Neural cell (in vitro differentiated cells): Measurements from ENCODE around the gene RASAL1.

Source experiments
- EZH2 ChIP-seq: fragments of 200-600, 300-800 bp; shearing (Covaris generic), sonication (generic); IDR thresholded peaks from 2 replicates; pipeline ENCODE4 v1.6.1; 2014; ENCODE audit warnings: antibody characterized with exemption, low read length, borderline replicate concordance, mild to moderate bottlenecking; ENCODE audit not compliant: insufficient read depth, poor library complexity, severe bottlenecking
- RAD21 ChIP-seq: fragments of 450-650 bp; conservative IDR thresholded peaks from 2 replicates; pipeline ENCODE4 v1.6.1; 2014; ENCODE audit warnings: antibody characterized with exemption, mild to moderate bottlenecking, moderate library complexity
- TAF1 ChIP-seq: IDR thresholded peaks from 2 replicates; pipeline ENCODE4 v1.6.1; 2012; ENCODE audit warnings: low read depth
- TF ChIP-seq, protein P1 (sequence below): fragments of 450-650 bp; IDR thresholded peaks from 2 replicates; pipeline ENCODE4 v1.5.1; 2014; ENCODE audit warnings: antibody characterized with exemption, mild to moderate bottlenecking, moderate library complexity; ENCODE audit not compliant: poor library complexity, severe bottlenecking
- TF ChIP-seq, protein P2 (sequence below): IDR thresholded peaks from 2 replicates; pipeline ENCODE4 v1.6.1; 2012; ENCODE audit warnings: borderline replicate concordance

DNA sequence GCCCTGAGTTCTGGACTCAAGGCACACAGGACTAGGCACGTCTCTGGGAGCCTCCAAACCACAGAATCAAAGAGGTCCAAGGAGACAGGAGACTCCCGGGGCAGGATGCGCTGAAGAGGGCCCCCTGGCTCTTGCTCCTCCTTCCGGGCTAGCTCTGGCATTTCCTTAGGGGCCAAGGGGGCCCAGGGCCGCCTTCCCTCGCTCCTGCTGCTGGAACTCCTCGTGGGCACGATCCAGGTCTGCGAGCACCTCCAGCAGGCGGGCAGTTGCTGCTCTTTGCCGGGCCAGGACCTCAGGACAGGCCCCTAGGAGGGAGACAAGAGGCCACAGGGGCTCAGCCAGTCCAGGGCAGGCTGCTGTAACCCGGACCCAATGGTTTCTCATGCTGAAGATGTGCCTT is 35.8 kb downstream of the RASAL1 start:
- TF ChIP-seq, protein P1, sequence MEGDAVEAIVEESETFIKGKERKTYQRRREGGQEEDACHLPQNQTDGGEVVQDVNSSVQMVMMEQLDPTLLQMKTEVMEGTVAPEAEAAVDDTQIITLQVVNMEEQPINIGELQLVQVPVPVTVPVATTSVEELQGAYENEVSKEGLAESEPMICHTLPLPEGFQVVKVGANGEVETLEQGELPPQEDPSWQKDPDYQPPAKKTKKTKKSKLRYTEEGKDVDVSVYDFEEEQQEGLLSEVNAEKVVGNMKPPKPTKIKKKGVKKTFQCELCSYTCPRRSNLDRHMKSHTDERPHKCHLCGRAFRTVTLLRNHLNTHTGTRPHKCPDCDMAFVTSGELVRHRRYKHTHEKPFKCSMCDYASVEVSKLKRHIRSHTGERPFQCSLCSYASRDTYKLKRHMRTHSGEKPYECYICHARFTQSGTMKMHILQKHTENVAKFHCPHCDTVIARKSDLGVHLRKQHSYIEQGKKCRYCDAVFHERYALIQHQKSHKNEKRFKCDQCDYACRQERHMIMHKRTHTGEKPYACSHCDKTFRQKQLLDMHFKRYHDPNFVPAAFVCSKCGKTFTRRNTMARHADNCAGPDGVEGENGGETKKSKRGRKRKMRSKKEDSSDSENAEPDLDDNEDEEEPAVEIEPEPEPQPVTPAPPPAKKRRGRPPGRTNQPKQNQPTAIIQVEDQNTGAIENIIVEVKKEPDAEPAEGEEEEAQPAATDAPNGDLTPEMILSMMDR: no peak
- no peak for TF ChIP-seq TAF1
- TF ChIP-seq EZH2: no peak
- no peak for TF ChIP-seq RAD21
- TF ChIP-seq, protein P2, sequence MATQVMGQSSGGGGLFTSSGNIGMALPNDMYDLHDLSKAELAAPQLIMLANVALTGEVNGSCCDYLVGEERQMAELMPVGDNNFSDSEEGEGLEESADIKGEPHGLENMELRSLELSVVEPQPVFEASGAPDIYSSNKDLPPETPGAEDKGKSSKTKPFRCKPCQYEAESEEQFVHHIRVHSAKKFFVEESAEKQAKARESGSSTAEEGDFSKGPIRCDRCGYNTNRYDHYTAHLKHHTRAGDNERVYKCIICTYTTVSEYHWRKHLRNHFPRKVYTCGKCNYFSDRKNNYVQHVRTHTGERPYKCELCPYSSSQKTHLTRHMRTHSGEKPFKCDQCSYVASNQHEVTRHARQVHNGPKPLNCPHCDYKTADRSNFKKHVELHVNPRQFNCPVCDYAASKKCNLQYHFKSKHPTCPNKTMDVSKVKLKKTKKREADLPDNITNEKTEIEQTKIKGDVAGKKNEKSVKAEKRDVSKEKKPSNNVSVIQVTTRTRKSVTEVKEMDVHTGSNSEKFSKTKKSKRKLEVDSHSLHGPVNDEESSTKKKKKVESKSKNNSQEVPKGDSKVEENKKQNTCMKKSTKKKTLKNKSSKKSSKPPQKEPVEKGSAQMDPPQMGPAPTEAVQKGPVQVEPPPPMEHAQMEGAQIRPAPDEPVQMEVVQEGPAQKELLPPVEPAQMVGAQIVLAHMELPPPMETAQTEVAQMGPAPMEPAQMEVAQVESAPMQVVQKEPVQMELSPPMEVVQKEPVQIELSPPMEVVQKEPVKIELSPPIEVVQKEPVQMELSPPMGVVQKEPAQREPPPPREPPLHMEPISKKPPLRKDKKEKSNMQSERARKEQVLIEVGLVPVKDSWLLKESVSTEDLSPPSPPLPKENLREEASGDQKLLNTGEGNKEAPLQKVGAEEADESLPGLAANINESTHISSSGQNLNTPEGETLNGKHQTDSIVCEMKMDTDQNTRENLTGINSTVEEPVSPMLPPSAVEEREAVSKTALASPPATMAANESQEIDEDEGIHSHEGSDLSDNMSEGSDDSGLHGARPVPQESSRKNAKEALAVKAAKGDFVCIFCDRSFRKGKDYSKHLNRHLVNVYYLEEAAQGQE: no peak
